ENCODE data around the gene SLC39A6.
"Not testable (repeated sequence)": the region's sequence is repeated elsewhere in the genome, so short reads cannot be mapped to it uniquely, and the experiment has no call there.

The SLC39A6 gene

GRCh38 chr18:36129300-36130038 is at the start of gene SLC39A6, which contains the start of gene ELP2:
Gene SLC39A6 (minus strand): TSS chr18:36129340. CDS start chr18:36127007, 2,333 bp downstream.
Gene ELP2 (plus strand): TSS chr18:36129899. CDS start chr18:36129934, 35 bp downstream.
- peak; percentile 90 for DNase-seq

GRCh38 chr18:36177913-36178312 is 48.8 kb upstream of the SLC39A6 start:
- no peak for DNase-seq

- DNase-seq: no peak
These were observed 47.6 kb upstream of the SLC39A6 start for GRCh38 chr18:36176711-36177110.

GRCh38 chr18:36176177-36176584 is 47.0 kb upstream of the SLC39A6 start:
- no peak for DNase-seq

GRCh38 chr18:36175481-36175880 is 46.3 kb upstream of the SLC39A6 start:
- no peak for DNase-seq

- DNase-seq: no peak
These were observed 40.8 kb upstream of the SLC39A6 start for GRCh38 chr18:36169938-36170337.

- not testable (repeated sequence) for DNase-seq
These were observed 39.2 kb upstream of the SLC39A6 start for GRCh38 chr18:36168296-36168695.

GRCh38 chr18:36167692-36168218 is 38.6 kb upstream of the SLC39A6 start:
- DNase-seq: no peak

GRCh38 chr18:36162981-36163380 is 33.8 kb upstream of the SLC39A6 start:
- DNase-seq: no peak

GRCh38 chr18:36160959-36161371 is 31.8 kb upstream of the SLC39A6 start:
- DNase-seq: no peak

GRCh38 chr18:36158266-36158867 is 29.2 kb upstream of the SLC39A6 start:
- DNase-seq: no peak

GRCh38 chr18:36157441-36157840 is 28.3 kb upstream of the SLC39A6 start:
- DNase-seq: no peak

- no peak for DNase-seq
These were observed 27.0 kb upstream of the SLC39A6 start for GRCh38 chr18:36155851-36156757.

- no peak for DNase-seq
These were observed 24.6 kb upstream of the SLC39A6 start for GRCh38 chr18:36153771-36154170.

GRCh38 chr18:36153203-36153602 is 24.1 kb upstream of the SLC39A6 start:
- no peak for DNase-seq

GRCh38 chr18:36152781-36153180 is 23.6 kb upstream of the SLC39A6 start:
- no peak for DNase-seq

- DNase-seq: no peak
These were observed 20.6 kb upstream of the SLC39A6 start for GRCh38 chr18:36149514-36150289.

- no peak for DNase-seq
These were observed 14.3 kb upstream of the SLC39A6 start for GRCh38 chr18:36143391-36143790.

- no peak for DNase-seq
These were observed 13.6 kb upstream of the SLC39A6 start for GRCh38 chr18:36142751-36143150.

- DNase-seq: no peak
These were observed 12.4 kb upstream of the SLC39A6 start for GRCh38 chr18:36141576-36141975.

- no peak for DNase-seq
These were observed 10.1 kb upstream of the SLC39A6 start for GRCh38 chr18:36139245-36139644.

- no peak for DNase-seq
These were observed 6.1 kb upstream of the SLC39A6 start for GRCh38 chr18:36135264-36135663.
